ENCODE measurements around the gene UCP2. TPM values are rescaled to one million over a fixed set of nuclear protein-coding genes. Genes with fewer than 3 reads are reported as not detected.

Gene UCP2, protein sequence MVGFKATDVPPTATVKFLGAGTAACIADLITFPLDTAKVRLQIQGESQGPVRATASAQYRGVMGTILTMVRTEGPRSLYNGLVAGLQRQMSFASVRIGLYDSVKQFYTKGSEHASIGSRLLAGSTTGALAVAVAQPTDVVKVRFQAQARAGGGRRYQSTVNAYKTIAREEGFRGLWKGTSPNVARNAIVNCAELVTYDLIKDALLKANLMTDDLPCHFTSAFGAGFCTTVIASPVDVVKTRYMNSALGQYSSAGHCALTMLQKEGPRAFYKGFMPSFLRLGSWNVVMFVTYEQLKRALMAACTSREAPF
- total RNA-seq (2014; rRNA removed; shearing (Covaris generic)): 25.8 and 28.8 TPM in 2 replicates

DNA sequence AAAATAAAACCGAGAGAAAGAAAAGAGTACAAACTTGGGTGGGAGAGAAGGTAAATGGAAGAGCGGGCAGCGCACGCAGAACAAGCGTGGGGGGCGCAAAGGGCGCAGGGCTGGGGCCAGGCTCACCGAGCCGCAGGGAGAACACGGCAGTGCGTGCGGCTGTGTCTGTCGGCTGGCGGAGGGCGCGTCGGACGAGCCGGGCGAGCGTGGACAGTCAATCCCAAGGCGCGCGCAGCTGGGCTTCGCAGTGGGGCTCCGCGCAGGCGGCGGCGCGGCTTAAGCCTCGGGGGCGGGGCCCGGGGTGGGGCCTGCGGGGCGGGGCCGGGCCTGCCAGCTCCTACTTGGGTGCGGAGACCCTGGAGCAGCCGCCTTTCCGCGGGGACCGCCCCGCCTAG is at the start of gene UCP2:
Gene UCP2 (minus strand): TSS at position 249 of the 395 bp plus-strand sequence. CDS start 4,465 bp downstream, outside the sequence.
- Histone ChIP-seq H3K36me3 (peaks cover 25% of the 10 kb centered on the region), H3K27me3 (no peaks in the 10 kb centered on the region), H3K4me3 (peak within 1 kb of the TSS; percentile 71), H3K9me3 (replicated peaks) (no peaks in the 10 kb centered on the region), H3K4me1 (peaks cover 7% of the 10 kb centered on the region; the same call in 1 of the 2 replicates), H3K27ac (peak within 1 kb of the TSS; percentile 97)
- peak; percentile 94 for DNase-seq

DNA sequence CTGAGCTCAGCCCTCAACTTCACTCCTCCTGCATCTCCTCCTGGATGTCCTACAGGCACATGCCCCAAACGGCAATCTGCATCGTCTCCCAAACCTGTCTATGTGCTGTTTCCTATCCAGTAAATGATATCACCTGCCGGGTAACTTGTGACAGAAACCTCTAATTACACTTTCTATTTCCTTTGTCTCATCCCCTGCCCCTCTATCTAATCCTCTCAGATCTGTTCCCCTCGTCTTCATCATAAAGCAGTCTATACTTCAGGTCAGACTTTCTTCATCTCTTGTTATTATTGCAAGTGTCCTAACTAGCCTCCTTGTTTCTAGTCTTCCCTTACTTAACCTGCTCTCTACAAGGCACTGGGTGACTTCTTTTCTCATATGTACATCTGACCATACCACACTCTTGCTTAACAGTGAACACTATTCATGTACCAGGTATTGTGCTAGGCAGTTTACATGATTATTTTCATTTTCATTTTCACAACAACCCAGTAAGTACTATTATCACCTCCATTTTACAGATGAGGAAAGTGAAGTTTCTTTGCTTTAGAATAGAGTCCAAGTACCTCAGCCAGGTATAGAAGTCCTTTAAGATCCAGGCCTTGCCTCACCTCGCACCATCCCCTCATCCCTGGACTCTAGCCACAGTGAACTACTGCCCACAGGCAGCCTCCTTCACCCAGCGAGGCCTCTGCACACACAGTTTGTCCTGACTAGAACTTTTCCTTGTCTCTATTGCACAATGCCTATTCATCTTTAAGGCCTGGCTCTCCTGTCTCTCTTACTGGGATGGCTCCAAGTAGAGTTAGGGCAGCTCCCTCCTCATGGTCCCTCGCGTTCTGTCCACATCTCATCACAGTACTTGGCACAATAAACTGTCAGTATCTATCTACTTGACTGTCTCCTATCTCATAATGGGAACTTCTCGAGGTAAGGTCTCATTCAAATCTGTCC is 48.4 kb upstream of the UCP2 start:
- Histone ChIP-seq H3K27ac (no peak overlapping the region), H3K4me3 (no peak overlapping the region), H3K27me3 (no peaks in the 10 kb centered on the region), H3K36me3 (peaks cover 25% of the 10 kb centered on the region; the same call in 1 of the 2 replicates), H3K9me3 (replicated peaks) (no peaks in the 10 kb centered on the region), H3K4me1 (no peaks in the 10 kb centered on the region)
- DNase-seq: no peak

GRCh38 chr11:74025467-74026166 is 43.0 kb upstream of the UCP2 start:
- H3K27ac ChIP-seq: no peak overlapping the region
- no peaks in the 10 kb centered on the region; the same call in 1 of the 2 replicates for H3K36me3 ChIP-seq
- H3K9me3 ChIP-seq (replicated peaks): no peaks in the 10 kb centered on the region
- no peak overlapping the region for H3K4me3 ChIP-seq
- no peak for DNase-seq
- H3K4me1 ChIP-seq: no peaks in the 10 kb centered on the region
- no peaks in the 10 kb centered on the region for H3K27me3 ChIP-seq

DNA sequence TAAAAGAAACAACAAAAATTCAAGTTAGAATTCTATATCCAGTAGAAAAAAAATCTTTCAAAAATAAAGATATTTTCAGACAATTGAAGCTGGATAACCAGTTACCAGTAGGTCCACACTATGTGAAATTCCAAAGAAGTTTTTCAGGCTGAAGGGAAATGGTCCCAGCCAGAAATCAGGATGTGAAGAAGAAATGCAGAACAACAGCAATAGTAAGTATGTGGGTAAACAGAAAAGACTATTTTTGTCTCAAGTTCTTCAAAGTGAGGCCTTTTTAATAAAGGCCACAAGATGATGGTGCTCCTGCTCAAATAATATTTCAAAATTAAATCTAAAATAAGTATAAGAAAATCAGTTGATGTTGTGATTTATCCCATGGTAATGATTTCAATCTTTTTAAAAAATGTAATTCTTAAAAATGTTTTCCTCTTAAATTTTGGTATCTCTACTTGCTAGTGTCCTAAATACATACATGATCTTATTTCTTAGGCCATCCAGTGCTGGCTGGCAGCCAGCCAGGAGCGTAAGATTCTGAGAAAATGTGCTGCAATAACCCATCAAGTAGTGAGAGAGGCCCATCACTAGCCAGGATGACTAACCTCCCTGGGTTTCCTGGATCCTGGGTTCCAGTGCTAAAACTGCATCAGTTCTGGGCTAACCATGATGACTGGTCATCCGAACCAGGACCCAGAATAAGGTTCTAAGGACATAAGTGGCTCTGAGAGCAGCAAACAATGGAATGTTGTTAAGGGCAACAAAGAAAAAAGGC is 41.8 kb upstream of the UCP2 start:
- Histone ChIP-seq H3K36me3 (no peaks in the 10 kb centered on the region; the same call in 1 of the 2 replicates), H3K27me3 (no peaks in the 10 kb centered on the region), H3K27ac (no peak overlapping the region), H3K9me3 (replicated peaks) (no peaks in the 10 kb centered on the region), H3K4me1 (no peaks in the 10 kb centered on the region), H3K4me3 (no peak overlapping the region)
- no peak for DNase-seq

DNA sequence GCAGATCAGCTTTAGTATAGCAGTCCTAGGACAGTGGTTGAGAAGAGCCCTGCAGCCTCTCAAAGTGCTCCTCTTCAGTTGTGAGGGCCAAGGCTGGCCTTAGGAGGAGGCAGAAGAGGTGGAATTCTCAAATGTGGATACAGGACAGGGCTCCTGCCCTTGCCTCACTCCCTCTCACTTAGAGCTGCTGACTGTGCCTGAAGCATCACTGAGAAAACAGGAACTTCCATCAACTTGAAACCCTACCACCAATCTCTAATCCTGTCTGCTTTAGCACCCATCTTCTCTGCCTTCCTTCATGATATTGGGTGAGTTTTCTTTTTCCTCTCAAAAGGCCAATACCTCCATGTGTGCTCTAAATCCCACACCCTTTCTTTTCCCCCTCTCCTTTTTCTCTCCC is 40.6 kb upstream of the UCP2 start:
- Histone ChIP-seq H3K27ac (no peak overlapping the region), H3K4me3 (no peak overlapping the region), H3K36me3 (no peaks in the 10 kb centered on the region; the same call in 1 of the 2 replicates), H3K4me1 (no peaks in the 10 kb centered on the region), H3K9me3 (replicated peaks) (no peaks in the 10 kb centered on the region), H3K27me3 (no peaks in the 10 kb centered on the region)
- DNase-seq: no peak

DNA sequence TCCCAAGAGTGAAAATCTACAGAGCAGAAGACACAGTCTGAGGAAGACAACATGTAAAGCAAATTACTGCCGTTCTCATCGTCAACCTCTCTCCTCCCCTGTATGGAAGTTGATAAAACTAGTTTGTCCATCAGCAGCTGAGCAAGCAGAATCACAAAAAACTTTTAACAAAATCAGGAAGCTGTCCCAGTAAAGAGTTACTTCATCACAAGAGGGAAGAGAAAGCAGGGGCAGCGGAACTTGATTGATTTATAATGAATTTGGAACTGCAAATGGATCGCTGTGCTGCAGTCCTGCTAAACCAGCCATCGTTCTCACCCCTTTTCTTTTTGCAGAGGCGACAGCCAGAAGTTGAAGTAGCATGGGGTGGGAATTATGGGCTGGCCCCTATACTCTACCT is 39.9 kb upstream of the UCP2 start:
- no peaks in the 10 kb centered on the region; the same call in 1 of the 2 replicates for H3K36me3 ChIP-seq

DNA sequence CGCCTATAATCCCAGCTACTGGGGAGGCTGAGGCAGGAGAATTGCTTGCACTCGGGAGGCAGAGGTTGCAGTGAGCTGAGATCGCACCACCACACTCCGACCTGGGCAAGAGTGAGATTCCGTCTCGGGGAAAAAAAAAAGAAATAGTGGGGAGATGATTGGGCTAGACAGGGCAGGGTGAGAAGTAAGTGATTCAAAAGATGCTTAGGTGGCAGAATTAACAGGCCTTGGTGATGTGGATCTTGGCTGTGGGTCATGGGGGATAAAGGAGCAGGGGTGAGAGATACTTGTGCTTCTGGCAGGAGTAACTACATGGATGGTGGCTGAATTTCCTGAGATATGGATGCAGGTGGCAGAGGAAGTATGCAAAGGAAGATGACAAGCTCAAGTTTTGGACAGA is 39.4 kb upstream of the UCP2 start:
- peaks cover 4% of the 10 kb centered on the region; the same call in 1 of the 2 replicates for H3K36me3 ChIP-seq
- H3K27ac ChIP-seq: no peak overlapping the region
- H3K9me3 ChIP-seq (replicated peaks): no peaks in the 10 kb centered on the region
- no peaks in the 10 kb centered on the region for H3K27me3 ChIP-seq
- no peak overlapping the region for H3K4me3 ChIP-seq
- no peak for DNase-seq
- H3K4me1 ChIP-seq: no peaks in the 10 kb centered on the region

More for the DNA sequence above, 39.9 kb upstream of the UCP2 start:
- Histone ChIP-seq H3K9me3 (replicated peaks) (no peaks in the 10 kb centered on the region), H3K27me3 (no peaks in the 10 kb centered on the region), H3K27ac (no peak overlapping the region), H3K4me3 (no peak overlapping the region), H3K4me1 (no peaks in the 10 kb centered on the region)
- DNase-seq: no peak

DNA sequence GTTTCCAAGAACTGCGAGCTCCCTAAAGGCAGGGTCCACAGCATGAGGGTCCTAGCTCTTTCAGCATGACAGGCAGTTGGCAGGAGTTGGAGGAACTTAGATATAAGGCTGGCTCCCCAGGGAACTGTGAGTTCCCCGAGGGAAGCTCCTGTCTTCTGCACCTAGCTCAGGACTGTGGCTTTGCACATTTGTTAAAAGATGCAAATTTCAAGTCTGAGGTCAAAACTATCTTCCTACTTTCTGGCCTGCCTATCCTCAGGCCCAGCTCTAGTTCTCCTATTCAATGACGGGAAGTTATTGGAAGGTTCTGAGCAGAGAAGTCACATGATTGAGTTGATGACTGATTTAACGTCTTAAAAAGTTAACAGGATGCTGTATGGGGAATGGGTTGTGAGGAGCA is 37.9 kb upstream of the UCP2 start:
- DNase-seq: no peak
- Histone ChIP-seq H3K4me3 (no peak overlapping the region), H3K4me1 (no peaks in the 10 kb centered on the region), H3K9me3 (replicated peaks) (no peaks in the 10 kb centered on the region), H3K27ac (no peak overlapping the region), H3K36me3 (peaks cover 4% of the 10 kb centered on the region; the same call in 1 of the 2 replicates), H3K27me3 (no peaks in the 10 kb centered on the region)

- Histone ChIP-seq H3K4me3 (no peak overlapping the region), H3K36me3 (peaks cover 4% of the 10 kb centered on the region; the same call in 1 of the 2 replicates), H3K27me3 (no peaks in the 10 kb centered on the region), H3K9me3 (replicated peaks) (no peaks in the 10 kb centered on the region), H3K27ac (no peak overlapping the region), H3K4me1 (no peaks in the 10 kb centered on the region)
- DNase-seq: no peak
Observed at GRCh38 chr11:74019860-74020259, 37.2 kb upstream of the UCP2 start.

GRCh38 chr11:74019104-74019738 is 36.6 kb upstream of the UCP2 start:
- H3K9me3 ChIP-seq (replicated peaks): no peaks in the 10 kb centered on the region
- no peak overlapping the region for H3K27ac ChIP-seq
- H3K27me3 ChIP-seq: no peaks in the 10 kb centered on the region
- peaks cover 4% of the 10 kb centered on the region; the same call in 1 of the 2 replicates for H3K36me3 ChIP-seq
- no peak for DNase-seq
- H3K4me3 ChIP-seq: no peak overlapping the region
- no peaks in the 10 kb centered on the region for H3K4me1 ChIP-seq

DNA sequence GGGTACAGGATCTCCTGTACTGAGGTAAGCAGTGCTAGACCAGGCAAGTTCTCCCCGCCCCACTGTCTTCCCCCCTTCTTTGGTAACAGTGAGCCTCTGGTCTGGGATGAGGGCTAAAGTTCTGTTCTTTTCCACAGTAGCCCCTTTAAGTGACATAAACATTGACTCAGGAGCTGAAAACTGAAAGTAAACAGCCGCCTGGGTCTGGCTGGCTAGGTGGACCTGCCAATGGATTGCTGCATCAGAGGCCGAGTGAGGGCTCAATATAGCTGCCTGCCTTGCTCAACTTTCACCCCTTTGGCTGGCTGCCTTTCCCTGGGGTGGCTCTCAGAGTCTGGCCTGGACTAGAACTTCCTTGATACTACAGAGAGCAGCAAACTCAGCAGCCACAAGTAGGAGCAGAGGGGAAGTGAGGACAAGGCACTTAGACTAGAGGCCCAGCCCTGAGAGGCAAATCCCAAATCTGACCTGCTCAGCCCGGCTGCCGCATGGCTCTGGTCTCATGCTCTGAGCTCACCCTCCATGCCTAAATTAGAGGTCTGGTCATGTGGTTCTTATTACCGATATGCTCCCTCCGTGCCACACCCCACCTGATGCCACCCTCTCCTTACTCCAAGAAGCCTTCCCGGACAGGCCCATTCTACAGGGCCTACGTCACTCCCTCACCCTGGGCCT is 35.8 kb upstream of the UCP2 start:
- H3K27me3 ChIP-seq: no peaks in the 10 kb centered on the region
- no peak for DNase-seq
- no peaks in the 10 kb centered on the region for H3K4me1 ChIP-seq
- peaks cover 4% of the 10 kb centered on the region; the same call in 1 of the 2 replicates for H3K36me3 ChIP-seq
- no peaks in the 10 kb centered on the region for H3K9me3 ChIP-seq (replicated peaks)
- no peak overlapping the region for H3K4me3 ChIP-seq
- H3K27ac ChIP-seq: no peak overlapping the region

DNA sequence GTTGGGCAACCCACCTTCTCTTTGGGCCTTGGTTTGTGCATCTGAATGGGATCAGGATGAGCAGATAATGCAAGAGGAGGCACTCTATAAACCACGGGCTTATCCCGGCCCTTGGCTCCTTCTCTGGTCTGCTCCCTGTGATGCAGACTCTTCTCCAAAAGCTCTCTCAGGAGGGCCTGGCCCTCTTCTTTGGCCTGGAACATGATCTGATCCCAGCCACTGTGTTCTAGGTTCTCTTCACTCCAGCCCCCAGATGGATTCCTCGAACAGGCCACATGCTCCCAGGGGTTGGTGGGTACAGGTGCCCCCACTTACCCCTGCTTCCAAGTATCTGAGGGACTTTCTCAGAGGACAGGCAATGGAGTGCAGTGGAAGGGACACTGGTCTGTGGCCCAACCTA is 35.0 kb upstream of the UCP2 start:
- H3K36me3 ChIP-seq: peaks cover 4% of the 10 kb centered on the region; the same call in 1 of the 2 replicates

More for the DNA sequence above, 35.0 kb upstream of the UCP2 start:
- H3K27me3 ChIP-seq: no peaks in the 10 kb centered on the region
- DNase-seq: no peak
- H3K9me3 ChIP-seq (replicated peaks): no peaks in the 10 kb centered on the region
- no peak overlapping the region for H3K27ac ChIP-seq
- no peak overlapping the region for H3K4me3 ChIP-seq
- H3K4me1 ChIP-seq: no peaks in the 10 kb centered on the region

All from SJCRH30 (cell line).